Ishikawa (cell line): ENCODE measurements around the gene ABCG1.

Experiments used
- CEBPB ChIP-seq: IDR thresholded peaks from 2 replicates; pipeline ENCODE4 v1.6.1; 2012
- CREB1 ChIP-seq: IDR thresholded peaks from 2 replicates; pipeline ENCODE4 v1.6.1; 2012; ENCODE audit warnings: low read depth
- EGR1 ChIP-seq: IDR thresholded peaks from 2 replicates; pipeline ENCODE4 v1.6.1; 2012
- EP300 ChIP-seq: IDR thresholded peaks from 2 replicates; pipeline ENCODE4 v1.6.1; 2012; ENCODE audit warnings: borderline replicate concordance
- FOXM1 ChIP-seq: IDR thresholded peaks from 2 replicates; pipeline ENCODE4 v1.6.1; 2012; ENCODE audit warnings: low read depth, borderline replicate concordance
- NFIC ChIP-seq: IDR thresholded peaks from 2 replicates; pipeline ENCODE4 v1.6.1; 2012
- RAD21 ChIP-seq: IDR thresholded peaks from 2 replicates; pipeline ENCODE4 v1.6.1; 2012; ENCODE audit warnings: low read depth
- TAF1 ChIP-seq: IDR thresholded peaks from 2 replicates; pipeline ENCODE4 v1.6.1; 2012; ENCODE audit warnings: low read depth, mild to moderate bottlenecking
- TCF12 ChIP-seq: IDR thresholded peaks from 2 replicates; pipeline ENCODE4 v1.6.1; 2012; ENCODE audit warnings: low read depth
- TEAD4 ChIP-seq: IDR thresholded peaks from 2 replicates; pipeline ENCODE4 v1.6.1; 2012
- YY1 ChIP-seq: IDR thresholded peaks from 2 replicates; pipeline ENCODE4 v1.6.1; 2012; ENCODE audit warnings: low read depth
- ZBTB7A ChIP-seq: IDR thresholded peaks from 2 replicates; pipeline ENCODE4 v1.6.1; 2012; ENCODE audit warnings: low read depth
- TF ChIP-seq, protein P1 (sequence below): IDR thresholded peaks from 2 replicates; pipeline ENCODE4 v1.6.1; 2012
- TF ChIP-seq, protein P2 (sequence below): IDR thresholded peaks from 2 replicates; pipeline ENCODE4 v1.6.1; 2012
- TF ChIP-seq, protein P3 (sequence below): IDR thresholded peaks from 2 replicates; pipeline ENCODE4 v1.6.1; 2012; ENCODE audit warnings: low read depth, mild to moderate bottlenecking

Gene ABCG1

GRCh38 chr21:42314616-42315295 lies 95.8 kb downstream of the ABCG1 start:
- TF ChIP-seq FOXM1 (no peak), TEAD4 (no peak), YY1 (no peak), RAD21 (no peak), EP300 (no peak), TCF12 (no peak), TAF1 (no peak), CREB1 (no peak), CEBPB (no peak), NFIC (no peak)
- TF ChIP-seq, protein P1, sequence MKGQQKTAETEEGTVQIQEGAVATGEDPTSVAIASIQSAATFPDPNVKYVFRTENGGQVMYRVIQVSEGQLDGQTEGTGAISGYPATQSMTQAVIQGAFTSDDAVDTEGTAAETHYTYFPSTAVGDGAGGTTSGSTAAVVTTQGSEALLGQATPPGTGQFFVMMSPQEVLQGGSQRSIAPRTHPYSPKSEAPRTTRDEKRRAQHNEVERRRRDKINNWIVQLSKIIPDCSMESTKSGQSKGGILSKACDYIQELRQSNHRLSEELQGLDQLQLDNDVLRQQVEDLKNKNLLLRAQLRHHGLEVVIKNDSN: no peak
- TF ChIP-seq, protein P2, sequence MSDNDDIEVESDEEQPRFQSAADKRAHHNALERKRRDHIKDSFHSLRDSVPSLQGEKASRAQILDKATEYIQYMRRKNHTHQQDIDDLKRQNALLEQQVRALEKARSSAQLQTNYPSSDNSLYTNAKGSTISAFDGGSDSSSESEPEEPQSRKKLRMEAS: no peak

DNA sequence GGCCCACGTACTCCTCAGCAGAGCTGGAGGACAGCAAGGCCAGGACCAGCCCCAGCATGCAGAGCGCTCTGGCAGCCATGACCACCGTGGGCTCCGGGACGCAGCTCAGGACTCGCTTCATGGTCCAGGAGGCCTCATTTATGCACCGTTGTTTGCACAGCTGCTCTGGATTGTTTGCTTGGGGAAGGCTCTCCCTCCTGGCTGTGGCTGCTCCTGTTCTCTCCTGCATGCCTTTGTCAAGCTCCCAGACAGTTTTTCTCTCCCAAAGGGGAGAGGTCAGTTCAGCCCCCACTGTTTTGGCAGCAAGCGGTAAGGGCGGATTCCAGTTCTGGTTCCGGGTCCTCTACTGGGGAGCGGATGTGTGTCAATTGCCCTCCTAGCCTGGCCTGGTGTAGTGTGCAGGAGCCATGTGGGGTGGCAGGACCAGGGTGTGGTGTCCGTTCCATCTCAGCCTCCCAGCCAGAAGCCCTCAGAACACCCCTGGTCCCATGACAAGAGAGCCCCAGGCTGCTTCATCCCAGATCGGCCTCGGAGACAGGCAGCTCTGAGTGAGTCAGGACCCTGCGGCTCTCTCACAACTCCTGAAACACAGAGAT lies 96.5 kb downstream of the ABCG1 start, which contains the start of gene TFF3:
TSS of gene TFF3 (minus strand) at position 114 of the 596 bp plus-strand sequence. CDS start at position 79, 35 bp downstream.
- TF ChIP-seq TAF1: no peak
- no peak for TF ChIP-seq EP300
- TF ChIP-seq YY1: no peak
- no peak for TF ChIP-seq CEBPB
- no peak for TF ChIP-seq TEAD4

DNA sequence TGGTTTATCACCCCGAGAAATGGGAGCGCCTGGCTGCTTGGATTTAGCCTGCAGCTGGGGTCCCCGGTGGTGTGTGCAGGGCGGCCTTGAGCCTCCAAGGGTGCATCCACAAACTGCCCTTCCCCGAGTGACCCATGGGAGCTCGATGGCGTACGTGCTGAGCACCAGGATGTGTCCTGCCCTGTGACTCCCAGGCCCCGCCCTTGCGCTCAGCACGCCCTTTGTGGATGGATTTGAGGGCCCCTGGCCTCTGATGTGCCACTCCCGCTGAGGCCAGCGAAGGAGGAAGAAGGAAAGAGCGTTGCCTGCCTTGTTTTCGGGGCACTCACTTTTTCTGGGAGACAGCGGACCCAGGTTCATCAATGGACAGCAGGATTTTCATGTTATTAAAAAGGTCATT lies 98.0 kb downstream of the ABCG1 start:
- TF ChIP-seq TEAD4: no peak
- no peak for TF ChIP-seq YY1
- no peak for TF ChIP-seq RAD21
- no peak for TF ChIP-seq TAF1
- no peak for TF ChIP-seq TCF12
- TF ChIP-seq CREB1: no peak
- TF ChIP-seq, protein P2: no peak

GRCh38 chr21:42317341-42317741 lies 98.4 kb downstream of the ABCG1 start:
- TF ChIP-seq EP300 (no peak), CREB1 (no peak), TEAD4 (no peak), TCF12 (no peak), EGR1 (no peak), ZBTB7A (no peak)
- TF ChIP-seq, protein P3, sequence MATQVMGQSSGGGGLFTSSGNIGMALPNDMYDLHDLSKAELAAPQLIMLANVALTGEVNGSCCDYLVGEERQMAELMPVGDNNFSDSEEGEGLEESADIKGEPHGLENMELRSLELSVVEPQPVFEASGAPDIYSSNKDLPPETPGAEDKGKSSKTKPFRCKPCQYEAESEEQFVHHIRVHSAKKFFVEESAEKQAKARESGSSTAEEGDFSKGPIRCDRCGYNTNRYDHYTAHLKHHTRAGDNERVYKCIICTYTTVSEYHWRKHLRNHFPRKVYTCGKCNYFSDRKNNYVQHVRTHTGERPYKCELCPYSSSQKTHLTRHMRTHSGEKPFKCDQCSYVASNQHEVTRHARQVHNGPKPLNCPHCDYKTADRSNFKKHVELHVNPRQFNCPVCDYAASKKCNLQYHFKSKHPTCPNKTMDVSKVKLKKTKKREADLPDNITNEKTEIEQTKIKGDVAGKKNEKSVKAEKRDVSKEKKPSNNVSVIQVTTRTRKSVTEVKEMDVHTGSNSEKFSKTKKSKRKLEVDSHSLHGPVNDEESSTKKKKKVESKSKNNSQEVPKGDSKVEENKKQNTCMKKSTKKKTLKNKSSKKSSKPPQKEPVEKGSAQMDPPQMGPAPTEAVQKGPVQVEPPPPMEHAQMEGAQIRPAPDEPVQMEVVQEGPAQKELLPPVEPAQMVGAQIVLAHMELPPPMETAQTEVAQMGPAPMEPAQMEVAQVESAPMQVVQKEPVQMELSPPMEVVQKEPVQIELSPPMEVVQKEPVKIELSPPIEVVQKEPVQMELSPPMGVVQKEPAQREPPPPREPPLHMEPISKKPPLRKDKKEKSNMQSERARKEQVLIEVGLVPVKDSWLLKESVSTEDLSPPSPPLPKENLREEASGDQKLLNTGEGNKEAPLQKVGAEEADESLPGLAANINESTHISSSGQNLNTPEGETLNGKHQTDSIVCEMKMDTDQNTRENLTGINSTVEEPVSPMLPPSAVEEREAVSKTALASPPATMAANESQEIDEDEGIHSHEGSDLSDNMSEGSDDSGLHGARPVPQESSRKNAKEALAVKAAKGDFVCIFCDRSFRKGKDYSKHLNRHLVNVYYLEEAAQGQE: no peak
- TF ChIP-seq, protein P1: no peak

GRCh38 chr21:42317826-42318746 lies 99.1 kb downstream of the ABCG1 start:
- TF ChIP-seq FOXM1: no peak
- TF ChIP-seq EP300: no peak
- TF ChIP-seq RAD21: no peak
- TF ChIP-seq, protein P3: no peak

- no peak for TF ChIP-seq RAD21
- TF ChIP-seq CEBPB: no peak
- TF ChIP-seq CREB1: no peak
- no peak for TF ChIP-seq YY1
- TF ChIP-seq, protein P1: no peak
- no peak for TF ChIP-seq EGR1
- TF ChIP-seq TAF1: no peak
- no peak for TF ChIP-seq TEAD4
- TF ChIP-seq TCF12: no peak
- TF ChIP-seq, protein P3: no peak
- no peak for TF ChIP-seq ZBTB7A
- TF ChIP-seq EP300: no peak
- no peak for TF ChIP-seq FOXM1
- no peak for TF ChIP-seq NFIC
These were observed 100.4 kb downstream of the ABCG1 start for GRCh38 chr21:42319376-42319775.
